B cell (primary cell): ENCODE results near the gene SEC31B. TPM values are rescaled to one million over a fixed set of nuclear protein-coding genes. Genes with fewer than 3 reads are reported as not detected.

ENCODE experiments used
- ATAC-seq: fragments of 200-7000 bp; cut with Tn5 transposase; one replicate; pipeline ENCODE4 v1.10.0; 2021; ENCODE audit warnings: low read depth, mild to moderate bottlenecking, moderate number of reproducible peaks, moderate library complexity
- CTCF ChIA-PET: fragments of 350-600 bp; sonication (Branson Sonifier 250); formaldehyde crosslinking; loops from one replicate; lab custom pipeline; 2021; ENCODE audit warnings: antibody characterized with exemption, inconsistent platforms; lab: Charles Lee
- POLR2A ChIA-PET: fragments of 350-600 bp; sonication (Branson Sonifier 250); formaldehyde crosslinking; loops from one replicate; lab custom pipeline; 2021; ENCODE audit warnings: antibody characterized with exemption; lab: Charles Lee
- DNase-seq: peaks from one replicate; pipeline ENCODE4 v3.0.0; 2013
- H2AFZ ChIP-seq: 2 replicates; pipeline ENCODE4 v1.6.1; 2012; ENCODE audit warnings: mild to moderate bottlenecking, low read depth, low read length; ENCODE audit not compliant: insufficient read depth, poor library complexity, severe bottlenecking
- H3K27ac ChIP-seq, 2 donors: 1 replicate in 1 of 2; 2 replicates in 1 of 2; pipeline ENCODE4 v1.5.1; 2012 to 2013; ENCODE audit warnings: low read length in 2 of 2, mild to moderate bottlenecking in 2 of 2, moderate library complexity in 1 of 2
- H3K27me3 ChIP-seq, 4 experiments: fragments of 200-600 bp in 1 of 4; sonication (generic) in 1 of 4; replicated peaks in 1 of 4; 1 replicate in 2 of 4; 2 replicates in 2 of 4; pipeline versions ENCODE4 v1.6.1 to v1.7.0; 2013 to 2016; ENCODE audit warnings: low read length in 3 of 4, mild to moderate bottlenecking in 2 of 4, mixed read lengths in 1 of 4, moderate library complexity in 1 of 4; ENCODE audit not compliant: insufficient read depth in 4 of 4, control insufficient read depth in 3 of 4; ENCODE audit errors: control extremely low read depth in 1 of 4
- H3K36me3 ChIP-seq, 2 experiments: replicated peaks in 1 of 2; 1 replicate in 1 of 2; 2 replicates in 1 of 2; pipeline versions ENCODE4 v1.6.1 to v1.7.1; 2013; ENCODE audit warnings: low read length in 1 of 2; ENCODE audit not compliant: insufficient read depth in 2 of 2, control insufficient read depth in 1 of 2; ENCODE audit errors: control extremely low read depth in 1 of 2, extremely low read depth in 1 of 2
- H3K4me1 ChIP-seq, 2 donors: fragments of 200-600 bp in 1 of 2; sonication (generic) in 1 of 2; 1 replicate in 1 of 2; 2 replicates in 1 of 2; pipeline versions ENCODE4 v1.5.1 to v1.6.1; 2013 to 2017; ENCODE audit warnings: low read length in 2 of 2; ENCODE audit not compliant: control insufficient read depth in 2 of 2, insufficient read depth in 2 of 2
- H3K4me2 ChIP-seq: replicated peaks from 2 replicates; pipeline ENCODE3; 2012; ENCODE audit warnings: mild to moderate bottlenecking, low read depth, low read length; ENCODE audit not compliant: poor library complexity, severe bottlenecking
- H3K4me3 ChIP-seq, 5 experiments: fragments of 200-600 bp in 1 of 5; sonication (generic) in 1 of 5; 1 replicate in 3 of 5; 2 replicates in 2 of 5; pipeline versions ENCODE4 v1.5.1 to v1.7.0; 2011 to 2016; ENCODE audit warnings: low read length in 4 of 5, mild to moderate bottlenecking in 4 of 5, low read depth in 2 of 5, control low read depth in 1 of 5, moderate library complexity in 1 of 5; ENCODE audit not compliant: insufficient read depth in 1 of 5; ENCODE audit errors: control extremely low read depth in 1 of 5, extremely low read depth in 1 of 5
- H3K79me2 ChIP-seq: fragments of 200-600 bp; sonication (generic); one replicate; pipeline ENCODE4 v1.6.0; 2016; ENCODE audit warnings: low read length; ENCODE audit not compliant: control insufficient read depth, insufficient read depth
- H3K9ac ChIP-seq: fragments of 200-600 bp; sonication (generic); 2 replicates; pipeline ENCODE4 v1.6.1; 2017; ENCODE audit warnings: mild to moderate bottlenecking, low read length, moderate library complexity
- H3K9me3 ChIP-seq, 3 donors: one replicate each; pipeline versions ENCODE4 v1.6.1 to v1.7.1; 2013; ENCODE audit warnings: low read length in 2 of 3; ENCODE audit not compliant: control insufficient read depth in 2 of 3, insufficient read depth in 1 of 3; ENCODE audit errors: control extremely low read depth in 1 of 3
- H4K20me1 ChIP-seq: 2 replicates; pipeline ENCODE4 v1.6.0; 2012; ENCODE audit warnings: mild to moderate bottlenecking, low read length; ENCODE audit not compliant: insufficient read depth, control insufficient read depth, poor library complexity, severe bottlenecking
- H3K27ac Mint-ChIP-seq: one replicate; pipeline ENCODE4 v1.8.0; 2021; ENCODE audit warnings: mixed read lengths
- H3K27me3 Mint-ChIP-seq: one replicate; pipeline ENCODE4 v1.8.0; 2021; ENCODE audit warnings: mixed read lengths
- H3K4me1 Mint-ChIP-seq: one replicate; pipeline ENCODE4 v1.8.0; 2021; ENCODE audit warnings: mixed read lengths
- H3K4me3 Mint-ChIP-seq: one replicate; pipeline ENCODE4 v1.8.0; 2021; ENCODE audit warnings: mixed read lengths
- H3K9me3 Mint-ChIP-seq: one replicate; pipeline ENCODE4 v1.8.0; 2022; ENCODE audit warnings: mixed read lengths; ENCODE audit not compliant: insufficient read depth
- CTCF ChIP-seq: fragments of 200-600 bp; IDR thresholded peaks from one replicate; pipeline ENCODE4 v1.8.0; 2022; ENCODE audit warnings: antibody characterized with exemption, mild to moderate bottlenecking
- EZH2 ChIP-seq: IDR thresholded peaks from 2 replicates; pipeline ENCODE4 v1.6.1; 2012; ENCODE audit warnings: borderline replicate concordance, low read depth, mild to moderate bottlenecking, moderate library complexity, low read length; ENCODE audit not compliant: insufficient read depth, poor library complexity, severe bottlenecking
- WGBS: methylation state at CpG from one replicate; pipeline ENCODE4 v1.1.5; 2013; ENCODE audit warnings: missing lambda C conversion rate; ENCODE audit not compliant: insufficient coverage; 5-methylcytosine and 5-hydroxymethylcytosine counted together
- intact Hi-C: fragments of 100-400 bp; cut with micrococcal nuclease; formaldehyde crosslinking; loops from one replicate; pipeline ENCODE4 v1.10.0; 2022
- polyA plus RNA-seq: library from polyadenylated mRNA; depleted of rRNA; stranded (reverse); fragments of >200 nt; gene quantifications from 2 replicates; pipeline ENCODE4 v1.2.3, GENCODE V29; 2012
- total RNA-seq, 2 donors: library from RNA; stranded (reverse); fragments of 120-200 nt in 1 of 2; gene quantifications; 1 replicate in 1 of 2; 2 replicates in 1 of 2; pipeline versions ENCODE4 v1.2.3 to v1.2.4, GENCODE V29; 2013 to 2022

The SEC31B gene
- total and polyA plus RNA-seq, 2 donors (not counting 1 experiment from before 2014, with no cell fraction given) = 36.3 to 45.7 TPM

GRCh38 chr10:100520811-100521210, 1.1 kb upstream of the SEC31B start:
- Mint-ChIP-seq H3K4me3 (no peak overlapping the region), H3K4me1 (peaks cover 10% of the 10 kb centered on the region), H3K27ac (no peak overlapping the region), H3K9me3 (no peaks in the 10 kb centered on the region), H3K27me3 (peaks cover 9% of the 10 kb centered on the region)
- Histone ChIP-seq H3K27me3 (peaks cover 0 to 10% (median 5%) of the 10 kb centered on the region in 4 experiments), H3K79me2 (no peaks in the 10 kb centered on the region), H2AFZ (no peak overlapping the region), H3K27ac (no peak overlapping the region), H3K9me3 (peaks cover 0 to 3% (median 0%) of the 10 kb centered on the region in 3 donors), H3K4me3 (no peak overlapping the region), H3K9ac (no peak overlapping the region), H3K4me2 (no peak overlapping the region), H4K20me1 (no peaks in the 10 kb centered on the region), H3K4me1 (peaks cover 13% of the 10 kb centered on the region in 2 donors), H3K36me3 (peaks cover 2 to 19% of the 10 kb centered on the region in 2 experiments)
- POLR2A ChIA-PET = no interaction called here
- CTCF ChIA-PET = interaction anchor here (0.6 to 3.0 kb wide), 4 partner anchors 9 to 183 kb away, joined by 3 to 10 read pairs (median 3); no protein-coding TSS in a partner anchor
- intact Hi-C loops = no loop called here
- TF ChIP-seq CTCF (no peak), EZH2 (no peak)
- DNase-seq = no peak
- no peak for ATAC-seq
- WGBS = 100% methylated on average over 1 of the region's 3 CpGs

GRCh38 chr10:100518761-100519241, 860 bp downstream of the SEC31B start:
- H3K9me3 Mint-ChIP-seq = no peaks in the 10 kb centered on the region
- H3K27ac ChIP-seq = no peak overlapping the region
- TF ChIP-seq CTCF = peak; percentile 84
- TF ChIP-seq EZH2 = no peak
- peak; percentile 64 for DNase-seq
- no peaks in the 10 kb centered on the region for H4K20me1 ChIP-seq
- peaks cover 0 to 10% (median 5%) of the 10 kb centered on the region in 4 experiments for H3K27me3 ChIP-seq
- intact Hi-C loops = loop anchor here (1.0 to 5.0 kb wide), 3 partner anchors 36 to 180 kb away; no protein-coding TSS in a partner anchor
- ATAC-seq = peak; percentile 41
- peaks cover 13% of the 10 kb centered on the region in 2 donors for H3K4me1 ChIP-seq
- H3K9me3 ChIP-seq = peaks cover 0 to 3% (median 0%) of the 10 kb centered on the region in 3 donors
- ChIA-PET CTCF (interaction anchor here (0.6 to 3.0 kb wide), 42 partner anchors 8 to 673 kb away, joined by 3 to 29 read pairs (median 4); partner anchors contain the start of genes HIF1AN, NDUFB8 and SCD), POLR2A (no interaction called here)
- H3K79me2 ChIP-seq = no peaks in the 10 kb centered on the region
- no peak overlapping the region for H3K9ac ChIP-seq
- 24% methylated on average over 4 of the region's 7 CpGs for WGBS
- H2AFZ ChIP-seq = no peak overlapping the region
- peak overlapping the region; percentile 33 for H3K4me2 ChIP-seq
- peak overlapping the region; percentile 66 for H3K4me3 Mint-ChIP-seq
- H3K27me3 Mint-ChIP-seq = peaks cover 9% of the 10 kb centered on the region
- no peak overlapping the region for H3K27ac Mint-ChIP-seq
- no peak overlapping the region for H3K4me3 ChIP-seq
- H3K4me1 Mint-ChIP-seq = peaks cover 10% of the 10 kb centered on the region
- H3K36me3 ChIP-seq = peaks cover 0 to 5% of the 10 kb centered on the region in 2 experiments
